Measurements from ENCODE around the gene COX6A1. TPM values are rescaled to one million over a fixed set of nuclear protein-coding genes. Genes with fewer than 3 reads are reported as not detected.
A peak's percentile ranks its signal among the peaks of the same experiment; 100 is the strongest.

The COX6A1 gene
- total and polyA plus RNA-seq, 2 of the 13 experiments (the other 11 are each of a cell fraction or from before 2014, with no cell fraction given): 542 to 673 TPM

DNA sequence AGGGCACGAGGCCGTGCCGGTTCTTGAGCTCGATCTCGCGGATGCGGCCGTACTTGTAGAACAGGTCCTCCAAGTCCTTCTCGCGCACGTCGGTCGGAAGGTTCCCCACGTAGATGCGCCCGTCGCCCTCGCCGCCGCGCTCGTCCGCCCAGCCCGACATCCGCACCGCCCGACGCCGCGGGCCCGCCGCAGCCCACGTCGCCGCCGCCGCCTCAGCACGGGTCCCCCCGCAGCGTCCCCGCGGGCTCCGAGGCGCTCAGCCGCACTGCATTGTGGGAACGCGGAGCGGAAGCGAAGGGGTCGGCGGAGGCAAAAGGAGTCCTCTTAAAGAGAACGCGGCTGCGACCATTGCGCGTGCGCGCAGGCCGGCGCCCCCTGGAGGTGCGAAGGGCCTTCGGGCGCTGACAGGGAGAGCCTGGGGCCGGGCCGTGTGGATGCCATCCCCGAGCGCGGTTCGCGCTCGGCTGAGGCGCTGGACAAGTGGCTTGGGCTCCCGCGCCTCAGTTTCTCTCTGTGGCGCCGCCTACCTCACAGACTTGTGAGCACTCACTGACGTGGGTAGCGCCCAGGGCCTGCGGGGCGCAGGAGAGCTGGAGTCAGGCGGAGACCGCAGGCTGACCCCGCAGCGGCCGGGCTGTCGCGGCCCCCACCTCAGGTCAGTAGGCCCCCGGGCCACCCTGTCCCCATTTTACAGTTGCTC, 31.7 kb downstream of the COX6A1 start, which contains the start of gene SRSF9 (continued):
- TF ChIP-seq, protein P1, sequence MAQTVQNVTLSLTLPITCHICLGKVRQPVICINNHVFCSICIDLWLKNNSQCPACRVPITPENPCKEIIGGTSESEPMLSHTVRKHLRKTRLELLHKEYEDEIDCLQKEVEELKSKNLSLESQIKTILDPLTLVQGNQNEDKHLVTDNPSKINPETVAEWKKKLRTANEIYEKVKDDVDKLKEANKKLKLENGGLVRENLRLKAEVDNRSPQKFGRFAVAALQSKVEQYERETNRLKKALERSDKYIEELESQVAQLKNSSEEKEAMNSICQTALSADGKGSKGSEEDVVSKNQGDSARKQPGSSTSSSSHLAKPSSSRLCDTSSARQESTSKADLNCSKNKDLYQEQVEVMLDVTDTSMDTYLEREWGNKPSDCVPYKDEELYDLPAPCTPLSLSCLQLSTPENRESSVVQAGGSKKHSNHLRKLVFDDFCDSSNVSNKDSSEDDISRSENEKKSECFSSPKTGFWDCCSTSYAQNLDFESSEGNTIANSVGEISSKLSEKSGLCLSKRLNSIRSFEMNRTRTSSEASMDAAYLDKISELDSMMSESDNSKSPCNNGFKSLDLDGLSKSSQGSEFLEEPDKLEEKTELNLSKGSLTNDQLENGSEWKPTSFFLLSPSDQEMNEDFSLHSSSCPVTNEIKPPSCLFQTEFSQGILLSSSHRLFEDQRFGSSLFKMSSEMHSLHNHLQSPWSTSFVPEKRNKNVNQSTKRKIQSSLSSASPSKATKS (CRISPR knock-in tag; IDR thresholded peaks at IDR 0.05): no peak
- TF ChIP-seq, protein P2, sequence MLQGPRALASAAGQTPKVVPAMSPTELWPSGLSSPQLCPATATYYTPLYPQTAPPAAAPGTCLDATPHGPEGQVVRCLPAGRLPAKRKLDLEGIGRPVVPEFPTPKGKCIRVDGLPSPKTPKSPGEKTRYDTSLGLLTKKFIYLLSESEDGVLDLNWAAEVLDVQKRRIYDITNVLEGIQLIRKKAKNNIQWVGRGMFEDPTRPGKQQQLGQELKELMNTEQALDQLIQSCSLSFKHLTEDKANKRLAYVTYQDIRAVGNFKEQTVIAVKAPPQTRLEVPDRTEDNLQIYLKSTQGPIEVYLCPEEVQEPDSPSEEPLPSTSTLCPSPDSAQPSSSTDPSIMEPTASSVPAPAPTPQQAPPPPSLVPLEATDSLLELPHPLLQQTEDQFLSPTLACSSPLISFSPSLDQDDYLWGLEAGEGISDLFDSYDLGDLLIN (CRISPR knock-in tag; IDR thresholded peaks at IDR 0.05; ENCODE audit: borderline replicate concordance): 0 out of 2 replicates have a peak, but pooled peaks have one; percentile 62
- TF ChIP-seq ZSCAN30 (CRISPR knock-in tag; IDR thresholded peaks at IDR 0.05): no peak
- peak; percentile 87 for TF ChIP-seq THAP11 (CRISPR knock-in tag; IDR thresholded peaks at IDR 0.05)
- peak; percentile 76; the same call in 1 of the 2 replicates for TF ChIP-seq ZNF891 (CRISPR knock-in tag; IDR thresholded peaks at IDR 0.05)
- TF ChIP-seq NKX3-1 (CRISPR knock-in tag; IDR thresholded peaks at IDR 0.05): no peak
- TF ChIP-seq, protein P3, sequence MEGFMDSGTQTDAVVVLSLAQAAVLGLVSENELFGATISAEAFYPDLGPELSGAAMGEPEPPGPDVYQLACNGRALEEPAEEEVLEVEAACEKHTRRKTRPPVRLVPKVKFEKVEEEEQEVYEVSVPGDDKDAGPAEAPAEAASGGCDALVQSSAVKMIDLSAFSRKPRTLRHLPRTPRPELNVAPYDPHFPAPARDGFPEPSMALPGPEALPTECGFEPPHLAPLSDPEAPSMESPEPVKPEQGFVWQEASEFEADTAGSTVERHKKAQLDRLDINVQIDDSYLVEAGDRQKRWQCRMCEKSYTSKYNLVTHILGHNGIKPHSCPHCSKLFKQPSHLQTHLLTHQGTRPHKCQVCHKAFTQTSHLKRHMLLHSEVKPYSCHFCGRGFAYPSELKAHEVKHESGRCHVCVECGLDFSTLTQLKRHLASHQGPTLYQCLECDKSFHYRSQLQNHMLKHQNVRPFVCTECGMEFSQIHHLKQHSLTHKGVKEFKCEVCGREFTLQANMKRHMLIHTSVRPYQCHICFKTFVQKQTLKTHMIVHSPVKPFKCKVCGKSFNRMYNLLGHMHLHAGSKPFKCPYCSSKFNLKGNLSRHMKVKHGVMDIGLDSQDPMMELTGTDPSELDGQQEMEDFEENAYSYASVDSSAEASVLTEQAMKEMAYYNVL (CRISPR knock-in tag; IDR thresholded peaks at IDR 0.05; ENCODE audit: borderline replicate concordance): 0 out of 2 replicates have a peak, but pooled peaks have one; percentile 58
- TF ChIP-seq ESRRA (CRISPR knock-in tag; IDR thresholded peaks at IDR 0.05; ENCODE audit: low read depth): 0 out of 2 replicates have a peak, but pooled peaks have one; percentile 34
- TF ChIP-seq TBP (CRISPR knock-in tag; IDR thresholded peaks at IDR 0.05): no peak
- TF ChIP-seq, protein P4, sequence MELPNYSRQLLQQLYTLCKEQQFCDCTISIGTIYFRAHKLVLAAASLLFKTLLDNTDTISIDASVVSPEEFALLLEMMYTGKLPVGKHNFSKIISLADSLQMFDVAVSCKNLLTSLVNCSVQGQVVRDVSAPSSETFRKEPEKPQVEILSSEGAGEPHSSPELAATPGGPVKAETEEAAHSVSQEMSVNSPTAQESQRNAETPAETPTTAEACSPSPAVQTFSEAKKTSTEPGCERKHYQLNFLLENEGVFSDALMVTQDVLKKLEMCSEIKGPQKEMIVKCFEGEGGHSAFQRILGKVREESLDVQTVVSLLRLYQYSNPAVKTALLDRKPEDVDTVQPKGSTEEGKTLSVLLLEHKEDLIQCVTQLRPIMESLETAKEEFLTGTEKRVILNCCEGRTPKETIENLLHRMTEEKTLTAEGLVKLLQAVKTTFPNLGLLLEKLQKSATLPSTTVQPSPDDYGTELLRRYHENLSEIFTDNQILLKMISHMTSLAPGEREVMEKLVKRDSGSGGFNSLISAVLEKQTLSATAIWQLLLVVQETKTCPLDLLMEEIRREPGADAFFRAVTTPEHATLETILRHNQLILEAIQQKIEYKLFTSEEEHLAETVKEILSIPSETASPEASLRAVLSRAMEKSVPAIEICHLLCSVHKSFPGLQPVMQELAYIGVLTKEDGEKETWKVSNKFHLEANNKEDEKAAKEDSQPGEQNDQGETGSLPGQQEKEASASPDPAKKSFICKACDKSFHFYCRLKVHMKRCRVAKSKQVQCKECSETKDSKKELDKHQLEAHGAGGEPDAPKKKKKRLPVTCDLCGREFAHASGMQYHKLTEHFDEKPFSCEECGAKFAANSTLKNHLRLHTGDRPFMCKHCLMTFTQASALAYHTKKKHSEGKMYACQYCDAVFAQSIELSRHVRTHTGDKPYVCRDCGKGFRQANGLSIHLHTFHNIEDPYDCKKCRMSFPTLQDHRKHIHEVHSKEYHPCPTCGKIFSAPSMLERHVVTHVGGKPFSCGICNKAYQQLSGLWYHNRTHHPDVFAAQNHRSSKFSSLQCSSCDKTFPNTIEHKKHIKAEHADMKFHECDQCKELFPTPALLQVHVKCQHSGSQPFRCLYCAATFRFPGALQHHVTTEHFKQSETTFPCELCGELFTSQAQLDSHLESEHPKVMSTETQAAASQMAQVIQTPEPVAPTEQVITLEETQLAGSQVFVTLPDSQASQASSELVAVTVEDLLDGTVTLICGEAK (IDR thresholded peaks at IDR 0.05): no peak
- TF ChIP-seq, protein P4 (CRISPR knock-in tag; IDR thresholded peaks at IDR 0.05): peak; percentile 45; the same call in 1 of the 2 replicates
- no peak for TF ChIP-seq HDAC6 (IDR thresholded peaks at IDR 0.05; ENCODE audit: low read depth, low read length)
- no peak for TF ChIP-seq ZBTB3 (CRISPR knock-in tag; IDR thresholded peaks at IDR 0.05; ENCODE audit: borderline replicate concordance, low read depth)
- TF ChIP-seq NFIC (IDR thresholded peaks at IDR 0.05; ENCODE audit: low read length): no peak

Data from HepG2 (cell line).